NCI-H1694 treated with DMSO at 0.1 percent for 48 hours (cell line): ENCODE data around the gene DNAH9.

Experiments
- DNase-seq: peaks from one replicate; lab custom pipeline; 2025; lab: John Stamatoyannopoulos, UW

Gene DNAH9

GRCh38 chr17:11848330-11848729 lies 250.1 kb downstream of the DNAH9 start:
- no peak for DNase-seq

GRCh38 chr17:11852231-11852630 lies 254.0 kb downstream of the DNAH9 start:
- no peak for DNase-seq

GRCh38 chr17:11852912-11853311 lies 254.6 kb downstream of the DNAH9 start:
- no peak for DNase-seq

GRCh38 chr17:11853321-11854151 lies 255.3 kb downstream of the DNAH9 start:
- no peak for DNase-seq

- no peak for DNase-seq
Measured at GRCh38 chr17:11855306-11855705, 257.0 kb downstream of the DNAH9 start.

- DNase-seq = no peak
Measured at GRCh38 chr17:11857006-11857405, 258.7 kb downstream of the DNAH9 start.

- no peak for DNase-seq
Measured at GRCh38 chr17:11869680-11870394, 271.6 kb downstream of the DNAH9 start.

GRCh38 chr17:11871773-11872172 lies 273.5 kb downstream of the DNAH9 start:
- DNase-seq = no peak

- no peak for DNase-seq
Measured at GRCh38 chr17:11874756-11875155, 276.5 kb downstream of the DNAH9 start.

- no peak for DNase-seq
Measured at GRCh38 chr17:11880714-11881113, 282.4 kb downstream of the DNAH9 start.

- no peak for DNase-seq
Measured at GRCh38 chr17:11882716-11883115, 284.4 kb downstream of the DNAH9 start.

GRCh38 chr17:11885051-11885450 lies 286.8 kb downstream of the DNAH9 start:
- no peak for DNase-seq

- no peak for DNase-seq
Measured at GRCh38 chr17:11889266-11889665, 291.0 kb downstream of the DNAH9 start.

GRCh38 chr17:11893862-11894261 lies 295.6 kb downstream of the DNAH9 start:
- no peak for DNase-seq

- DNase-seq = no peak
Measured at GRCh38 chr17:11896199-11896598, 297.9 kb downstream of the DNAH9 start.

GRCh38 chr17:11898526-11899235 lies 300.4 kb downstream of the DNAH9 start:
- DNase-seq = no peak

GRCh38 chr17:11899537-11899942 lies 301.3 kb downstream of the DNAH9 start:
- DNase-seq = no peak

GRCh38 chr17:11900041-11900476 lies 301.8 kb downstream of the DNAH9 start:
- DNase-seq = no peak

GRCh38 chr17:11900655-11901054 lies 302.4 kb downstream of the DNAH9 start:
- no peak for DNase-seq

GRCh38 chr17:11901931-11902330 lies 303.7 kb downstream of the DNAH9 start:
- no peak for DNase-seq

GRCh38 chr17:11908711-11909146 lies 310.5 kb downstream of the DNAH9 start:
- no peak for DNase-seq

- no peak for DNase-seq
Measured at GRCh38 chr17:11909348-11909747, 311.1 kb downstream of the DNAH9 start.

- DNase-seq = no peak
Measured at GRCh38 chr17:11916091-11916490, 317.8 kb downstream of the DNAH9 start.
